Central memory CD8-positive, alpha-beta T cell (primary cell): Measurements from ENCODE around the gene RMDN2.

ENCODE experiments used
- ATAC-seq: fragments of 150-1000 bp; cut with Tn5 transposase; replicated peaks from 2 replicates; pipeline ENCODE4 v1.10.0; 2022; ENCODE audit warnings: mild to moderate bottlenecking, moderate FRiP score, moderate number of reproducible peaks; ENCODE audit not compliant: poor library complexity, severe bottlenecking; ENCODE audit errors: extremely low read depth
- DNase-seq, 2 donors: peaks; one replicate each; pipeline ENCODE4 v3.0.0; 2021; ENCODE audit warnings: low spot score in 2 of 2
- H3K27ac Mint-ChIP-seq: one replicate; pipeline ENCODE4 v1.8.0; 2022; ENCODE audit warnings: low read depth, mild to moderate bottlenecking, moderate library complexity, mixed read lengths
- H3K27me3 Mint-ChIP-seq: one replicate; pipeline ENCODE4 v1.8.0; 2022; ENCODE audit warnings: mixed read lengths
- H3K36me3 Mint-ChIP-seq: one replicate; pipeline ENCODE4 v1.8.0; 2022; ENCODE audit warnings: mild to moderate bottlenecking, moderate library complexity, mixed read lengths; ENCODE audit not compliant: insufficient read depth
- H3K4me1 Mint-ChIP-seq: one replicate; pipeline ENCODE4 v1.8.0; 2022; ENCODE audit warnings: mixed read lengths
- H3K4me3 Mint-ChIP-seq: one replicate; pipeline ENCODE4 v1.8.0; 2022; ENCODE audit warnings: mild to moderate bottlenecking, moderate library complexity, mixed read lengths
- H3K9me3 Mint-ChIP-seq: one replicate; pipeline ENCODE4 v1.8.0; 2022; ENCODE audit warnings: mixed read lengths

RMDN2 gene

DNA sequence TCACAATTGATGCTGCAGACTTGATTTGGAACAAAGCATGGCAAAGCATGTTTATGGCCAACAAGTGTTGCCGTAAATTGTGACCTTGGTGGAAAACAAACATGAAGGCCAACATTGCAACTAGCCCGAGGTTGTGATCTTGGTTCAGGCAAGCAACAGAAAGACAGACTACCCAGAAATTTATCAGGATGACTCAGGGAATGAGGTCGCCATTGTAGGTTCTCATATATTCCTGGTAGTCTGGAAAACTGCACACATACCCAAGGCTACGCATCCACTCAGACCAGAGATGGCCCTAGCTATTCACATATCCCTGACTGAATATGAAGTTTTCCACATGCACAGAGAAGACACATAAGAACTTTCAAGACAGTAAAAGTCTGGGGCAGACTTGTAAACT is 120.7 kb downstream of the RMDN2 start:
- H3K4me3 Mint-ChIP-seq, result no peak overlapping the region
- ATAC-seq, result no peak

DNA sequence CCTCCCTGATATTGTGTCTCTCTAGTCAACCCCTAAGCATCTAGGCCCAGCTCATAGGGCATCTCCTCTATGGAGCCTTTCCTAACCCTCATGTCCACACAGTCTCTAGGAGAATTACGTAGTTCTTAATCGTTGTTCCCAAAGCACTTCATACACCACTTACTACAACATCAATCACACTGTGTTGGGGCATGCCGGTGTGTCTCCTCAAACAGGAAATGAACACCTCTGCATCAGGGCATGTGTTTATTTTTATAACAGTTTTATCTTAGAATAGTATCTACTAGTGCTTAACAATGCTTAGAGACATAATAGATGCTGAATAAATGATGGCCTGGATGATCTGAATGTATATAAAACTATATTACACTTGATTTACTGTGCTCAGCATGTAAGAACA is 131.1 kb downstream of the RMDN2 start:
- no peaks in the 10 kb centered on the region for H3K9me3 Mint-ChIP-seq
- H3K36me3 Mint-ChIP-seq, result no peaks in the 10 kb centered on the region
- no peaks in the 10 kb centered on the region for H3K4me1 Mint-ChIP-seq
- no peak for ATAC-seq
- H3K4me3 Mint-ChIP-seq, result no peak overlapping the region
- DNase-seq, result no peak
- peaks cover 59% of the 10 kb centered on the region for H3K27me3 Mint-ChIP-seq
- no peak overlapping the region for H3K27ac Mint-ChIP-seq

More for the DNA sequence above, 120.7 kb downstream of the RMDN2 start:
- no peaks in the 10 kb centered on the region for H3K4me1 Mint-ChIP-seq
- H3K27ac Mint-ChIP-seq, result no peak overlapping the region
- peaks cover 45% of the 10 kb centered on the region for H3K27me3 Mint-ChIP-seq
- no peaks in the 10 kb centered on the region for H3K36me3 Mint-ChIP-seq
- H3K9me3 Mint-ChIP-seq, result no peaks in the 10 kb centered on the region
- no peak for DNase-seq

DNA sequence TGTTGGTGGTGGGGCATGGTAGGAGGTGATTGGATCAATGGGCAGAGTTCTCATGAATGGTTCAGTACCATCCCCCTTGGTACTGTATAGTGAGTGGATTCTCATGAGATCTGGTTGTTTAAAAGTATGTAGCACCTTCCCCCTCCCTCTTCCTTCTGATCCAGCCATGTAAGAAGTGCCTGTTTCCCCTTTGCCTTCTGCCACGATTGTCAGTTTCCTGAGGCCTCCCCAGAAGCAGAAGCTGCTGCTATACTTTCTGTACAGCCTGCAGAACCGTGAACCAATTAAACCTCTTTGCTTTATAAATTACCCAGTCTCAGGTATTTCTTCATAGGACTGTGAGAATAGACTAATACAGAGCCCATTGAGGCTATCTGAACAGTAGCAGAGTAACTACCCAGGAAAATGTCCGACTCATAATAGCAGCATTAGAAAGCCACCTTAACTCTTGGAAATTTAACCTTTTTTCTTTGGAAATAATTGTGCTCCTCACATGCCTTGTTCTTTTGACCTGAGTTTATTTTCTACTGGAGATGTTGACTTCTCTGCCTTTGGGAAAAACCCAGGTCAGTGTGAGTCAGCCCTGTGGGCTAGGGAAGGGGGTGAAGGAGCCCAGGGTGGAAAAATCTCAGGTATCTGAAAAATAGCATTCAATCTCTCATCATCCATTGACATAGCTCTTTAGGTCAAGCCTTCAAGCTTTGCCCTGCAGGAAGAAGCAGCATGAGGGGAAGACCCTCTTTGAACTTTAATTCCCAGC is 132.7 kb downstream of the RMDN2 start:
- Mint-ChIP-seq H3K4me1 (no peaks in the 10 kb centered on the region), H3K9me3 (no peaks in the 10 kb centered on the region), H3K36me3 (no peaks in the 10 kb centered on the region), H3K27me3 (peaks cover 57% of the 10 kb centered on the region), H3K4me3 (no peak overlapping the region), H3K27ac (no peak overlapping the region)
- no peak for DNase-seq
- ATAC-seq, result no peak

DNA sequence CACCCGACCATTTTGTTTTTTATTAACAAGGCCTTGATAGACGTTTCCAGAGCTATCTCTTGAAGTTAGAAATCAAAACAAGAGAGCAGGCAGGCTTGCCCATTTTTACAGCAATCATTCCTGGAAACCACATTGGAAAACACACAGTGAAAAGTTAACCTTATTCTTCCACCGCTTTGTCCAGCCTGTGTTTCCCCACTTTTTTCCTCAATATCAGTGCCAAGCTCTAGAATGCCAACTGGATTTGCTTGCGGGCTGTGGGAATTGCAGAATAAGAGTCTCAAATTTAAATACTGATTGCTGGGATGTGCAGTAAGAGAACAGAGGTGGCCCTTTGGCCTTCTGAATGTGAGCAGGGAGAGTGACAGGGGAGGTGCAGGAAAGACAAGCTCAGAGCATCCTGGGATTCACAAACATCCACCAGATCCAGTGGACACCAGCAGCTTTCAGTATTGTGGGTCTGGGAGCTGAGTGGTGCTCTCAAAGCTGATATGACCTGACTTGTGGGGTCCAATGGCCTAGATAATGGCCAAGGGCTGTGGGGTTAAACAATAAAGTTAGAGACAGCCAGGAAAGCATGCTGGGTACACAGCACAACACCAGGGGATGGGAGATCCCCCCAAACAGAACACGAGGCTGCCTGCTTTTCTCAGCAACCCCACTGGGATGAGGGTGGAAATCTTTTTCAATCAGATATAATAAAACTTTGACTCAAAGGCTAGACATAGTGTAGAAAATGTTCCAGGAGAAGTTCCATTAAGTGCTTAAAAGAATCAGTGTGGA is 135.3 kb downstream of the RMDN2 start:
- Mint-ChIP-seq H3K9me3 (no peaks in the 10 kb centered on the region), H3K4me1 (no peaks in the 10 kb centered on the region), H3K27me3 (peaks cover 50% of the 10 kb centered on the region), H3K36me3 (no peaks in the 10 kb centered on the region), H3K27ac (no peak overlapping the region), H3K4me3 (no peak overlapping the region)
- ATAC-seq (no peak), DNase-seq (no peak)

DNA sequence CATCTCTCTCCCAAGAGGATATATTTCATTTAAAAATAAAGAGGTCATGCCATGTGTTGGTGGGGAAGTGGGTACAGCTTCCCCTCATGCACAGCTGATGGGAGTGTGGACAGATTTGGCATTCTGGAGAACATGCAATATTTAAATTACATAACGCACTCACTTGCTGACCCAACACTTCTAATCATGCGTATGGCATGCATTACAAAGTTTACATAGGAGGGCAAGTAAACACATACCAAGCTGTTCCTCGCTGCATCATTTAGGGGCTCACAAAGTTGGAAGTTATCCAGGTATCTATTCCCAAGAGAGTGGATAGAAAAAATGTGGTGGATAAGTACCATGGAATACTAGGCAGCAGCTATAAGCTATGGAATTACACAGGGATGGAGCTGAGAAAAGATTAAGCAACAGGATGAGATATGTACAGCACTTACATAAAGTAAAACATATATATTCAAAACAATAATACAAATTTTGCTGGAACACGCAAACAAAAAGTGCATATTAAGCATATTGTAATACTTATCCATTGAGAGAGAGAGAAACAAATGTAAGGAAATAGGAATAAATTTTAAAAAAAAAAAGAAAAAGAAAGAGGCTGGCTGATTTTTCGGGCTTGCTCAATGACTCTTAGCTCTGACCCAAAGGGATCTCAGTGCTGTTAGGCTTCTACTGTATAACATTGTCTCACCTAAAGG is 139.9 kb downstream of the RMDN2 start:
- H3K4me1 Mint-ChIP-seq, result no peaks in the 10 kb centered on the region
- H3K9me3 Mint-ChIP-seq, result no peaks in the 10 kb centered on the region
- no peak overlapping the region for H3K4me3 Mint-ChIP-seq
- H3K27ac Mint-ChIP-seq, result no peak overlapping the region
- no peak for ATAC-seq
- no peak for DNase-seq
- peaks cover 27% of the 10 kb centered on the region for H3K27me3 Mint-ChIP-seq
- H3K36me3 Mint-ChIP-seq, result no peaks in the 10 kb centered on the region

DNA sequence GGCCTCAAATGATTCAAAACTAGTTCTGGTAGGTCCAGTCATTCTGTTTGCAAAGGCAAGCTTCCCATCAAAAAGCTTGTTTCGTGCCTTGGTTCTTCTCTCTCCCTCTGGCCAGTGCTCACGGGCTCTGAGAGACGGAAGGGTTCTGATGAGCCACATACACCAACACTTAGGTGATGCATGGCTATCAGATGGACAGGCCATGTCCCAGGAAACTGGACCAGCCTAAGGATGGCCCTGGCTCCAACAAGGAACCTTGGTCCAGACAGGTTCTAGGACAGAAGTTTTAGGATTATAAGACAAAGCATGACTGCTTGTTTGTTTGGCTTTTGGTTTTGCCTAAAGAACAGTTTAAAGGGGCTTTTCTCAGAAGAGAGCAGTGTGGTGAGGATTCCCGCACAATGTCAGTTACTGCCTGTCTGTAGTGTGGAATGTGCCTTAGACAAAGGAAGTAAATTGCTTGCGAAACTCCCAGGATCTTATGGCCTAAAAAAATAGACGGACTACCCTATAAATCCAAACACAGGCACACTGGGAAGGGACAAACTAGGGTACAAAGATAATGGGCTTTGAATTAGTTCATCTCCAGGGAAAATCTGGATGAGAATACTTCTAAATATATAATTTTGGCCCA is 140.5 kb downstream of the RMDN2 start:
- ATAC-seq, result no peak
- Mint-ChIP-seq H3K27me3 (peaks cover 20% of the 10 kb centered on the region), H3K4me3 (no peak overlapping the region), H3K4me1 (no peaks in the 10 kb centered on the region), H3K36me3 (no peaks in the 10 kb centered on the region), H3K9me3 (no peaks in the 10 kb centered on the region), H3K27ac (no peak overlapping the region)
- DNase-seq, result no peak

DNA sequence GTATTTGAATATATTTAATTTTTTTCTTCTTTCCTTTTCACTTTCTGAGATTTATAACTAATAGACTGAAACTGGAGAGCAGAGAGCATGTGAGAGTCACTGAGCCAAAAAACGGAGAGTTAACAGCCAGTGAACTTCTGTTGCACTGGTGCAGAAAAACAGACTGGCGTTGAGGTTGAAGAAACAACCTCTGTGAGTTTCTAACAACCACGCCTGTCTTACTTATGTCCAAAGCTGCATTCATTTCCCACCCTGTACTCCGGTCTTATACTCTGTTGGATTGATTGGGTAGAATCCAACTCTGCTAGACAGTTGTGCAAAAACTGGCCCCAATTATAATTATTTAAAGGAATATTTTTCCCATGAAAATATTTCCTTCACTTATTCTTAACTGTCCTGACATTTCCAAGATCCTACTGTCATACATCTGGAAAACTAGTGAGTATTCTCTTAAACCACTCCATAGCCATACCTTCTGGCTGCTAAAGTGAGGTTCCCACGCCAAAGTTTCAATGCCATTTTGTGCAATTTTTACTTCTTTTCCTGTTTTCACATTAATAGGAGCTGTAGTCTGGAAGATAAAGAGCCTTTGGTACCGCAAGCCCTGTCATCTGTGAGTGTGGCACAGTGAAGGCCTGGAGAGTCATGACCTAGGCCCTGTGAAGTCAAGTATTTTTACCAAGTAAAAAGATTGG is 141.5 kb downstream of the RMDN2 start:
- ATAC-seq (no peak), DNase-seq (no peak)
- H3K27me3 Mint-ChIP-seq, result peaks cover 19% of the 10 kb centered on the region
- no peaks in the 10 kb centered on the region for H3K9me3 Mint-ChIP-seq
- H3K36me3 Mint-ChIP-seq, result no peaks in the 10 kb centered on the region
- H3K27ac Mint-ChIP-seq, result no peak overlapping the region
- no peaks in the 10 kb centered on the region for H3K4me1 Mint-ChIP-seq
- H3K4me3 Mint-ChIP-seq, result no peak overlapping the region
